ENCODE data around the gene RPS29. TPM values are rescaled to one million over a fixed set of nuclear protein-coding genes. Genes with fewer than 3 reads are reported as not detected.

RPS29 gene
- 3,303 to 4,991 TPM (median 4,389 TPM) in 5 replicates for total RNA-seq (2022; extraction: Qiagen RNA extraction; ENCODE audit: low read depth)

DNA sequence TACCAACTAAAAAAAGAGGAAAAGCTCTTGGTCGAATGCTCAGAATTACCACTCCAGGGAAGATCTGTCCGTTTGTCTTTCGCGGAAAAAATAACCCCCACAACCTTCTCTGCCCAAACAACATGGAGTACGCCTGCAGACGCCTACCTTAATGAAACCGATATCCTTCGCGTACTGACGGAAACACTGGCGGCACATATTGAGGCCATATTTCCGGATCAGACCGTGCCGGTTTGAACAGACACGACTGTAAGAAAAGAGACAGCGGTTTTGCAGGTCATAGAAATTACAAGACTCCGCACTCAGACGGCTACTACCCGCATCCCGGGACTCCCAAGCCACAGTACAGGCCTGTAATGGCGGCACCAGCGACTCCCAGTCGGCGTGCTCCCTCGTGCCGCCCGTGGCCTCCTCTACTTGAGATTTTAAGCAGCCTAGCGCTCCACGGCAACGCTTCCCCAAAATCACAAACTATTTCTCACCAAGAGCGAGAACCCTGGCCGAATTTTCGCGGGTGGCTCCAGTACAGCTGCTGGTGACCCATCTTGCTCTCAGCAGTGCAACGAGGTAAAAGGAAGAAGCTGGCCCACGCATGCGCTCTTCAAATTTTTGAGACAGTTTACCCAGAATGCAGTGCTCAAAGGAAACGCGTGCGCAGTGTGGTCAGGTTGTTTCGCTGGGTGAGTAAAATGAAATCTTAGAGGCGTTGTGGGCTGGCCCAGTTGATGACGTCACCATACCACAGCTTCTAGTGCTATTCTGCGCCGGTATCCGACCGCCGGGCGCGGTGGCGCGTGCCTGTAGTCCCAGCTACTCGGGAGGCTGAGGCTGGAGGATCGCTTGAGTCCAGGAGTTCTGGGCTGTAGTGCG lies at the start of gene RPS29:
Gene RPS29 (minus strand): TSS at position 578 of the 870 bp plus-strand sequence. CDS start 34 bp downstream, at position 544.

DNA sequence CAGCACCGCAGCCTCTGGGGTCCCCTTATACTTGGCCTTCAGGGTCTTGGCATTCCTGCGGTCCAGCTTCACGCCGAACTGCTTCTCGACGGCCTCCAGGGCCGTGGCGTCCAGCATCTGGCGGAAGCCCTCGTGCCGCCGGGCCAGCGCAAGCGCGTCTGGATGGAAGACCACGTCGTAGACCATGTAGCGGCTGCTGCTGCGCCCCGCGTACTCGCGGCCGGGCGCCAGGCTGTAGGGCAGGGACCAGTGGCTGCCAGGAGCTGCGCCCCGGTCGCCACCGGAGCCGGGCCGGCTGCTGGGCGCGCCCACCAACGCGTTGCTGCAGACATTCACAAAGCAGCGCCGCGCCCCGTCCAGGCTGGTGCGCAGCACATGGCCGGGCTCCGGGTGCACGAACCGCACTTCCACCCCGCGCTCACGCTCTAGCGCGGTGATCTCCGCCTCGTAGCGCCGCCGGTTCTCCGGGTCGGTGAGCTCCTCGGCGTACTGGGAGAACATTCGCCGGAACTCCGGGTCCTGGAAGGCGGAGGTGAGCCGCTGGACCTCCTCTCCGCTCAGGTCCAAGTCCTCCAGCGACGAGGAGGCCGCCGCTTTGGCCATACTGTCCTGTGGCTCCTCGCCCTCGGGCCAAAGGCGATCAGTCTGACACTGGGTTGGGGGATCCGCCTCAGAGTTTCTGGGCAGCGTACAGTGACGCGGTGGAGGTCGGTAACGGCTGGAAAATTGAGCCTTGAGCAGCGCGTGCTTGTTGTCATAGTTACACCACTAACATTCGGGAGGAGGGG lies 48.6 kb upstream of the RPS29 start, which contains the start of gene DNAAF2:
Gene DNAAF2 (minus strand): TSS at position 698 of the 788 bp plus-strand sequence. CDS start 95 bp downstream, at position 603.

DNA sequence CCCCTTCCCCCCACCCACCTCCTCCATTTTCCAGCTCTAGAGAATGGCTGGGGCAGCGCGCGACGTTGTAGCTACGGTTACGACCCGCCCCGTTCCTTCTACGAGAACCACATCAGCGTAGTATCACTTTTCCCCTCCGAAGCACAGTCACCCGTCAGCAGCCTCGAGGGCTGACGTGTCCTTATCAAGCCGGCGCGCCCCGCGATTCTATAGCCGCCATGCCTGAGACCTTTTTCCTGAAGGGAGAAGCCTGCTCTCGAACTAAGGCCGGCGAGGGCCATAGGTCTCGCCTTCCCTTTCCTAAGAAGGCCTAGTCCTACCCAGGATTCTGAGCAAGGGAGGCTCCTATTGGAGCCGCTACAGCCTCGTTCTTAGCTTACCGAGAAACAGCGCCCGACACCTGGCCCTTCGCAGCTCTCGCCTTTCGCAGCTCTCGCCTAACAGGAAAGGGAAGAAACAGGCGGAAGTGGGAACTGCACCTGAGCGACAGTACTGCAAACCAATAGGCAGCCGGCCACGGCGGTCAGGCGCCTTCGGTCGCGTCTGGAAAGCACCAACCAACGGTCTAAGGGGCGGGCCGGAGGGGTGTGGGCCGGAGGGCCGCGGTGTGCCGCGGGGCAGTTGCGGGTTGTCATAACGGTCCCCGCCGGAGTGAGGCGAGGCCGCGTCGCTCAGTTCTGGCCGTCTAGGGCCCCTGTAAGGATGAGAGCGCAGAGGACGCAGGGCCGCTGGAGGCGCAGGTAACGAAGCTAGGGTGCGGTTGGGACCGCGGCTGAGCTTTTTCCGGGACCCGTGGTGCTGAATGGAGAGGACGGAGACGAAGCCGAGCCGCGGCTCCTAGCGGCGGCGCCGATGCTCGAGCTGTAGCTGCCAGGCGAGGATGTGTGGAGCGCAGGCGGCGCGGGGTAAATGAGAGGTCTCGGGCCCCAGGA lies 34.3 kb upstream of the RPS29 start, which contains the start of the genes MGAT2 and RPL36AL:
Gene MGAT2 (plus strand): TSS at position 618 of the 932 bp plus-strand sequence. CDS start 470 bp downstream, outside the sequence.
Gene RPL36AL (minus strand): TSS at position 445 of the 932 bp plus-strand sequence. CDS start 1,522 bp downstream, outside the sequence.

DNA sequence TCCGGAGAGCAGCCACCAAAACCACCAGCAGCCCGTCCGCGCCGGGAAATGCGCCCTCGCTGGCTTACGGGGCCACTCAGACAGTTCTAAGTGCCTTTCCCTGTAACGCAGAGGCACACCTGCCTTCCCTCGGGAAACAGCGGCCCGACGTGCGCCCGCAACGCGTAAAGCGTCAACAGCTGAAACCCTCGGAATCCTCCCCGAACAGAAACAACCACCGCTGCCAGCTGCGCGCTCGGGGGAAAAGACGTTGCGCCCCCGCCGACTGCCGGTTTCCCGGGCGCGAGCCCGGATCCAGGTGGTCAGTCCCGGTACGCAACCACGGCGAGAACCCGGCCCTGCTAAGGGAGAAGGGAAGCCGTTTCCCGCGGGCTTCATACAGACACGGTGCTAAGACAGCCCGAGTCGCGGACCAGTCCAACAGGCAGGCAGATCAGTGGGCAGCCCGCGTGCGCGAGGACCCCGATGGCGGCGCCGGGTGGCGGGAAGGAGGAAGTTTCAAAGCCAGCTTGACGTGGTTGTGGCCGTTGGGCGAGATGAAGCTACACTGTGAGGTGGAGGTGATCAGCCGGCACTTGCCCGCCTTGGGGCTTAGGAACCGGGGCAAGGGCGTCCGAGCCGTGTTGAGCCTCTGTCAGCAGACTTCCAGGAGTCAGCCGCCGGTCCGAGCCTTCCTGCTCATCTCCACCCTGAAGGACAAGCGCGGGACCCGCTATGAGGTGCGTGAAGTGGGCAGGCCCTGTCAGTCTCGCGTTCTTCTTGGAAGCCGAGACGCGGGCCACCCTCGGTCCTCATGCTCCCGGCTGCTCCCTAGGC lies 12.5 kb upstream of the RPS29 start, which contains the start of gene LRR1:
Gene LRR1 (plus strand): TSS at position 456 of the 816 bp plus-strand sequence. CDS start 81 bp downstream, at position 537.

Other genes starting within 250 kb of the RPS29 start
- gene LRR1, start 12.6 kb upstream of the RPS29 start, total RNA-seq (2022; extraction: Qiagen RNA extraction; ENCODE audit: low read depth): 44.9 to 52.5 TPM (median 51.1 TPM) in 5 replicates
- gene RPL36AL, start 34.2 kb upstream of the RPS29 start, total RNA-seq (2022; extraction: Qiagen RNA extraction; ENCODE audit: low read depth): 413 to 551 TPM (median 426 TPM) in 5 replicates
- 50.5 to 57.4 TPM (median 51.1 TPM) in 5 replicates for gene MGAT2, start 34.4 kb upstream of the RPS29 start, total RNA-seq (2022; extraction: Qiagen RNA extraction; ENCODE audit: low read depth)
- gene DNAAF2, start 48.9 kb upstream of the RPS29 start, total RNA-seq (2022; extraction: Qiagen RNA extraction; ENCODE audit: low read depth): 11.7 to 14.2 TPM (median 14.0 TPM) in 5 replicates
- 12.4 to 15.2 TPM (median 14.3 TPM) in 5 replicates for gene POLE2, start 101.8 kb upstream of the RPS29 start, total RNA-seq (2022; extraction: Qiagen RNA extraction; ENCODE audit: low read depth)
- gene KLHDC1, start 106.7 kb upstream of the RPS29 start, total RNA-seq (2022; extraction: Qiagen RNA extraction; ENCODE audit: low read depth): 0.12 to 0.29 TPM (median 0.24 TPM) in 5 replicates
- 29.1 to 37.5 TPM (median 32.8 TPM) in 5 replicates for gene KLHDC2, start 181.8 kb upstream of the RPS29 start, total RNA-seq (2022; extraction: Qiagen RNA extraction; ENCODE audit: low read depth)